B cell (primary cell): ENCODE data around the gene FBXL13. TPM values are rescaled to one million over a fixed set of nuclear protein-coding genes. Genes with fewer than 3 reads are reported as not detected.

ENCODE experiments used
- ATAC-seq: fragments of 200-7000 bp; cut with Tn5 transposase; one replicate; pipeline ENCODE4 v1.10.0; 2021; ENCODE audit warnings: low read depth, mild to moderate bottlenecking, moderate number of reproducible peaks, moderate library complexity
- CTCF ChIA-PET: fragments of 350-600 bp; sonication (Branson Sonifier 250); formaldehyde crosslinking; loops from one replicate; lab custom pipeline; 2021; ENCODE audit warnings: antibody characterized with exemption, inconsistent platforms; lab: Charles Lee
- POLR2A ChIA-PET: fragments of 350-600 bp; sonication (Branson Sonifier 250); formaldehyde crosslinking; loops from one replicate; lab custom pipeline; 2021; ENCODE audit warnings: antibody characterized with exemption; lab: Charles Lee
- DNase-seq: peaks from one replicate; pipeline ENCODE4 v3.0.0; 2013
- H2AFZ ChIP-seq: 2 replicates; pipeline ENCODE4 v1.6.1; 2012; ENCODE audit warnings: mild to moderate bottlenecking, low read depth, low read length; ENCODE audit not compliant: insufficient read depth, poor library complexity, severe bottlenecking
- H3K27ac ChIP-seq, 2 donors: 1 replicate in 1 of 2; 2 replicates in 1 of 2; pipeline ENCODE4 v1.5.1; 2012 to 2013; ENCODE audit warnings: low read length in 2 of 2, mild to moderate bottlenecking in 2 of 2, moderate library complexity in 1 of 2
- H3K27me3 ChIP-seq, 4 experiments: fragments of 200-600 bp in 1 of 4; sonication (generic) in 1 of 4; replicated peaks in 1 of 4; 1 replicate in 2 of 4; 2 replicates in 2 of 4; pipeline versions ENCODE4 v1.6.1 to v1.7.0; 2013 to 2016; ENCODE audit warnings: low read length in 3 of 4, mild to moderate bottlenecking in 2 of 4, mixed read lengths in 1 of 4, moderate library complexity in 1 of 4; ENCODE audit not compliant: insufficient read depth in 4 of 4, control insufficient read depth in 3 of 4; ENCODE audit errors: control extremely low read depth in 1 of 4
- H3K36me3 ChIP-seq, 2 experiments: replicated peaks in 1 of 2; 1 replicate in 1 of 2; 2 replicates in 1 of 2; pipeline versions ENCODE4 v1.6.1 to v1.7.1; 2013; ENCODE audit warnings: low read length in 1 of 2; ENCODE audit not compliant: insufficient read depth in 2 of 2, control insufficient read depth in 1 of 2; ENCODE audit errors: control extremely low read depth in 1 of 2, extremely low read depth in 1 of 2
- H3K4me1 ChIP-seq, 2 donors: fragments of 200-600 bp in 1 of 2; sonication (generic) in 1 of 2; 1 replicate in 1 of 2; 2 replicates in 1 of 2; pipeline versions ENCODE4 v1.5.1 to v1.6.1; 2013 to 2017; ENCODE audit warnings: low read length in 2 of 2; ENCODE audit not compliant: control insufficient read depth in 2 of 2, insufficient read depth in 2 of 2
- H3K4me2 ChIP-seq: replicated peaks from 2 replicates; pipeline ENCODE3; 2012; ENCODE audit warnings: mild to moderate bottlenecking, low read depth, low read length; ENCODE audit not compliant: poor library complexity, severe bottlenecking
- H3K4me3 ChIP-seq, 5 experiments: fragments of 200-600 bp in 1 of 5; sonication (generic) in 1 of 5; 1 replicate in 3 of 5; 2 replicates in 2 of 5; pipeline versions ENCODE4 v1.5.1 to v1.7.0; 2011 to 2016; ENCODE audit warnings: low read length in 4 of 5, mild to moderate bottlenecking in 4 of 5, low read depth in 2 of 5, control low read depth in 1 of 5, moderate library complexity in 1 of 5; ENCODE audit not compliant: insufficient read depth in 1 of 5; ENCODE audit errors: control extremely low read depth in 1 of 5, extremely low read depth in 1 of 5
- H3K79me2 ChIP-seq: fragments of 200-600 bp; sonication (generic); one replicate; pipeline ENCODE4 v1.6.0; 2016; ENCODE audit warnings: low read length; ENCODE audit not compliant: control insufficient read depth, insufficient read depth
- H3K9ac ChIP-seq: fragments of 200-600 bp; sonication (generic); 2 replicates; pipeline ENCODE4 v1.6.1; 2017; ENCODE audit warnings: mild to moderate bottlenecking, low read length, moderate library complexity
- H3K9me3 ChIP-seq, 3 donors: one replicate each; pipeline versions ENCODE4 v1.6.1 to v1.7.1; 2013; ENCODE audit warnings: low read length in 2 of 3; ENCODE audit not compliant: control insufficient read depth in 2 of 3, insufficient read depth in 1 of 3; ENCODE audit errors: control extremely low read depth in 1 of 3
- H4K20me1 ChIP-seq: 2 replicates; pipeline ENCODE4 v1.6.0; 2012; ENCODE audit warnings: mild to moderate bottlenecking, low read length; ENCODE audit not compliant: insufficient read depth, control insufficient read depth, poor library complexity, severe bottlenecking
- H3K27ac Mint-ChIP-seq: one replicate; pipeline ENCODE4 v1.8.0; 2021; ENCODE audit warnings: mixed read lengths
- H3K27me3 Mint-ChIP-seq: one replicate; pipeline ENCODE4 v1.8.0; 2021; ENCODE audit warnings: mixed read lengths
- H3K4me1 Mint-ChIP-seq: one replicate; pipeline ENCODE4 v1.8.0; 2021; ENCODE audit warnings: mixed read lengths
- H3K4me3 Mint-ChIP-seq: one replicate; pipeline ENCODE4 v1.8.0; 2021; ENCODE audit warnings: mixed read lengths
- H3K9me3 Mint-ChIP-seq: one replicate; pipeline ENCODE4 v1.8.0; 2022; ENCODE audit warnings: mixed read lengths; ENCODE audit not compliant: insufficient read depth
- EZH2 ChIP-seq: IDR thresholded peaks from 2 replicates; pipeline ENCODE4 v1.6.1; 2012; ENCODE audit warnings: borderline replicate concordance, low read depth, mild to moderate bottlenecking, moderate library complexity, low read length; ENCODE audit not compliant: insufficient read depth, poor library complexity, severe bottlenecking
- WGBS: methylation state at CpG from one replicate; pipeline ENCODE4 v1.1.5; 2013; ENCODE audit warnings: missing lambda C conversion rate; ENCODE audit not compliant: insufficient coverage; 5-methylcytosine and 5-hydroxymethylcytosine counted together
- intact Hi-C: fragments of 100-400 bp; cut with micrococcal nuclease; formaldehyde crosslinking; loops from one replicate; pipeline ENCODE4 v1.10.0; 2022
- polyA plus RNA-seq: library from polyadenylated mRNA; depleted of rRNA; stranded (reverse); fragments of >200 nt; gene quantifications from 2 replicates; pipeline ENCODE4 v1.2.3, GENCODE V29; 2012
- total RNA-seq, 2 donors: library from RNA; stranded (reverse); fragments of 120-200 nt in 1 of 2; gene quantifications; 1 replicate in 1 of 2; 2 replicates in 1 of 2; pipeline versions ENCODE4 v1.2.3 to v1.2.4, GENCODE V29; 2013 to 2022
- TF ChIP-seq, protein P1 (sequence below): fragments of 200-600 bp; IDR thresholded peaks from one replicate; pipeline ENCODE4 v1.8.0; 2022; ENCODE audit warnings: antibody characterized with exemption, mild to moderate bottlenecking

FBXL13 gene
- total and polyA plus RNA-seq, 2 donors (not counting 1 experiment from before 2014, with no cell fraction given) = 0.22 to 4.0 TPM

DNA sequence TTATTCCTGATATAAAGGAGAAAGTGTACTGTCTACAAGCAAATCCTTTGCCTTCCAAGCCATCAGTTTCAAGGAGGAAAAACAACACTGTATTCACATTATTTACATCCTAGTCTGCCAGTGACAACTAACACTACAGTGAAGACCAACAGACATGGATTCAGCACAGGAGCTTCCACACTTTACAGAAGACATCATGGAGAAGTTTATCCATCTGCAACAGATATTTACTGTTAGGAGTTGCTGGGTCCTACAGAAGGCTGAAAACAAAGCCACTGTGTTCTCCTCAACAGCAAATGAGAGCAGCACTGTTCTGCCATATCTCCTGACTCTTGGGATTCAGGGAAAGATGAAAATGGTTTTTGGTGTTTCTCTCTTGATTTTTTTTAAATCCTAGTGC is 42.4 kb upstream of the FBXL13 start:
- H3K4me2 ChIP-seq = no peak overlapping the region
- H3K9me3 Mint-ChIP-seq = no peaks in the 10 kb centered on the region
- H3K27ac ChIP-seq = no peak overlapping the region
- intact Hi-C loops = no loop called here
- H3K4me3 Mint-ChIP-seq = no peak overlapping the region
- H4K20me1 ChIP-seq = no peaks in the 10 kb centered on the region
- H3K4me1 Mint-ChIP-seq = no peaks in the 10 kb centered on the region
- H3K9me3 ChIP-seq = no peaks in the 10 kb centered on the region
- no peaks in the 10 kb centered on the region for H3K79me2 ChIP-seq
- H3K27me3 Mint-ChIP-seq = no peaks in the 10 kb centered on the region
- no peaks in the 10 kb centered on the region for H3K27me3 ChIP-seq
- no peak overlapping the region for H2AFZ ChIP-seq
- no peak overlapping the region for H3K9ac ChIP-seq
- no peak overlapping the region for H3K27ac Mint-ChIP-seq
- peaks cover 14% of the 10 kb centered on the region in 2 experiments for H3K36me3 ChIP-seq
- ChIA-PET POLR2A (no interaction called here), CTCF (no interaction called here)
- no peak overlapping the region for H3K4me3 ChIP-seq
- H3K4me1 ChIP-seq = no peaks in the 10 kb centered on the region
- no peak for TF ChIP-seq EZH2
- TF ChIP-seq, protein P1, sequence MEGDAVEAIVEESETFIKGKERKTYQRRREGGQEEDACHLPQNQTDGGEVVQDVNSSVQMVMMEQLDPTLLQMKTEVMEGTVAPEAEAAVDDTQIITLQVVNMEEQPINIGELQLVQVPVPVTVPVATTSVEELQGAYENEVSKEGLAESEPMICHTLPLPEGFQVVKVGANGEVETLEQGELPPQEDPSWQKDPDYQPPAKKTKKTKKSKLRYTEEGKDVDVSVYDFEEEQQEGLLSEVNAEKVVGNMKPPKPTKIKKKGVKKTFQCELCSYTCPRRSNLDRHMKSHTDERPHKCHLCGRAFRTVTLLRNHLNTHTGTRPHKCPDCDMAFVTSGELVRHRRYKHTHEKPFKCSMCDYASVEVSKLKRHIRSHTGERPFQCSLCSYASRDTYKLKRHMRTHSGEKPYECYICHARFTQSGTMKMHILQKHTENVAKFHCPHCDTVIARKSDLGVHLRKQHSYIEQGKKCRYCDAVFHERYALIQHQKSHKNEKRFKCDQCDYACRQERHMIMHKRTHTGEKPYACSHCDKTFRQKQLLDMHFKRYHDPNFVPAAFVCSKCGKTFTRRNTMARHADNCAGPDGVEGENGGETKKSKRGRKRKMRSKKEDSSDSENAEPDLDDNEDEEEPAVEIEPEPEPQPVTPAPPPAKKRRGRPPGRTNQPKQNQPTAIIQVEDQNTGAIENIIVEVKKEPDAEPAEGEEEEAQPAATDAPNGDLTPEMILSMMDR = no peak
- no peak for ATAC-seq
- DNase-seq = no peak

DNA sequence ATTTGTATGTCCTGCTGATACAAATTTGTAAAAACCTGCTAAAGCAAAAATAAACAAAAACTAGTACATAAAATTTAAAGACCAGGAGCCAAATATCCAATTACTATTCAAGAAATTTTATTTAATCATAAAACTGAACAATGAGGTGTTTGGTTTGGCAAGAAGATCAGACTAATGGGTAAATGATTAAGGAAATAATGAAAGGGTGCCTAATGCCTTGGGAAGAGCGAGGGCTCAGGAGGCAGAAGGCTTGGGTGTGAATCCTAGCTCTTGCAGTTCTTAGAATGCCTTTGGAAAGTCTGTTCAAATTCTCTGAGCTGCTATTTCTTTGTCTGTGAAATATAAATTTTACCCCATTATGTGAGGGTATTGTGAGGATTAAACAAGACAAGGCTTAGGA is 41.9 kb upstream of the FBXL13 start:
- TF ChIP-seq EZH2 = no peak
- TF ChIP-seq, protein P1 = no peak
- Mint-ChIP-seq H3K4me1 (no peaks in the 10 kb centered on the region), H3K27ac (no peak overlapping the region), H3K4me3 (no peak overlapping the region), H3K9me3 (no peaks in the 10 kb centered on the region), H3K27me3 (no peaks in the 10 kb centered on the region)
- H4K20me1 ChIP-seq = no peaks in the 10 kb centered on the region
- no peaks in the 10 kb centered on the region for H3K79me2 ChIP-seq
- DNase-seq (no peak), ATAC-seq (no peak)
- CTCF ChIA-PET = no interaction called here
- no peaks in the 10 kb centered on the region for H3K9me3 ChIP-seq
- peaks cover 13 to 14% of the 10 kb centered on the region in 2 experiments for H3K36me3 ChIP-seq
- no peaks in the 10 kb centered on the region for H3K27me3 ChIP-seq
- intact Hi-C loops = no loop called here
- POLR2A ChIA-PET = no interaction called here
- H3K9ac ChIP-seq = no peak overlapping the region
- no peak overlapping the region for H3K4me3 ChIP-seq
- H3K27ac ChIP-seq = no peak overlapping the region
- no peak overlapping the region for H2AFZ ChIP-seq
- 100% methylated on average over 1 of the region's 1 CpG for WGBS
- H3K4me2 ChIP-seq = no peak overlapping the region
- H3K4me1 ChIP-seq = no peaks in the 10 kb centered on the region
